ENCODE measurements around the gene PDGFC. TPM values are rescaled to one million over a fixed set of nuclear protein-coding genes. Genes with fewer than 3 reads are reported as not detected.

Gene PDGFC
- total RNA-seq, 1 experiment from 2014 or later = 9.8 TPM

DNA sequence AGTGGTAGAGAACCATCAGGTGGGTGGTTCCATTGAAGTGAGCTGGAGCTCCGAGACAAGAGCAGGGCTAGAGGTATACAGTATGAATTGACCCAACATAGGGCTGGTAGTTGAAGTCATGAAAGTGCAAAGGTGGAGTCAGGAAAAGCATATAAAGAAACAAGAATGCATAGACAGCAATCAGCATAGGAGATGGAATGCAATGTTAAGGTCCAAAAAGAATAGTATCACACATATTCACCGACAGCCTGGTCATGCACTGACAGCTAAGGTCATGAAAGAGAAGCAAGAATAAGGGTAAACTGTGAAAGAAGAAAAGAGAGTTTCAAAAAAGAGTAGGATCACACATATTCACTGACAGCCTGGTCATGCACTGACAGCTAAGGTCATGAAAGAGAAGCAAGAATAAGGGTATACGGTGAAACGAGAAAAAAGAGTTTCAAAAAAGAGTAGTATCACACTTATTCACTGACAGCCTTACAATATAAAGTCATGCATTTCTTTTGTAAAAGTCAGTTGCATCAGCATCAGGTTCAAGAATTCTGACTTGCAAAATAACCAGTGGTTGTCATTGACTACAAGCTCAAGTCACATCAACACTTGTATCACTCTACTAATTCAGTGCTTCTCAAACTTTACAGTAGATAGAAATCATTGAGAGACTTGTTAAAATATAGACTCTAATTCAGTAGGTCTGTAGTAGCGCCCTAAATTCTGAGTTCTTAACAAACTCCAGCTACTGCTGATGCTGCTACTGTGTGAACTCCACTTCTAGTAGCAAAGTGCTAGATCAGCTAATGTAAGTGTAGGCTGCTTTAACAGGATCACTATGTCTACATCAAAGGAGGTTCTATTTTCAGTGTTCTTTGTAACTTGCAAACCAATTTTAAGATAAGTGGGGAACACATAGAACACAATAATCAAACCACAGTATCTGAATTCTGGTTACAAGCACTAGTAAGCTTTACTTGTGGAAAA, 221.9 kb downstream of the PDGFC start (continued):
- TF ChIP-seq YY1 (IDR thresholded peaks at IDR 0.05; ENCODE audit: extremely low read depth, insufficient replicate concordance, low read depth, low read length) (no peak), ZNF274 (IDR thresholded peaks at IDR 0.05; ENCODE audit: low read depth, low read length) (no peak), RAD21 (IDR thresholded peaks at IDR 0.05; ENCODE audit: low read depth) (no peak), SRF (IDR thresholded peaks at IDR 0.05; ENCODE audit: low read depth) (no peak)
- TF ChIP-seq, protein P1, sequence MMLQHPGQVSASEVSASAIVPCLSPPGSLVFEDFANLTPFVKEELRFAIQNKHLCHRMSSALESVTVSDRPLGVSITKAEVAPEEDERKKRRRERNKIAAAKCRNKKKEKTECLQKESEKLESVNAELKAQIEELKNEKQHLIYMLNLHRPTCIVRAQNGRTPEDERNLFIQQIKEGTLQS (IDR thresholded peaks at IDR 0.05) = no peak
- TF ChIP-seq, protein P2, sequence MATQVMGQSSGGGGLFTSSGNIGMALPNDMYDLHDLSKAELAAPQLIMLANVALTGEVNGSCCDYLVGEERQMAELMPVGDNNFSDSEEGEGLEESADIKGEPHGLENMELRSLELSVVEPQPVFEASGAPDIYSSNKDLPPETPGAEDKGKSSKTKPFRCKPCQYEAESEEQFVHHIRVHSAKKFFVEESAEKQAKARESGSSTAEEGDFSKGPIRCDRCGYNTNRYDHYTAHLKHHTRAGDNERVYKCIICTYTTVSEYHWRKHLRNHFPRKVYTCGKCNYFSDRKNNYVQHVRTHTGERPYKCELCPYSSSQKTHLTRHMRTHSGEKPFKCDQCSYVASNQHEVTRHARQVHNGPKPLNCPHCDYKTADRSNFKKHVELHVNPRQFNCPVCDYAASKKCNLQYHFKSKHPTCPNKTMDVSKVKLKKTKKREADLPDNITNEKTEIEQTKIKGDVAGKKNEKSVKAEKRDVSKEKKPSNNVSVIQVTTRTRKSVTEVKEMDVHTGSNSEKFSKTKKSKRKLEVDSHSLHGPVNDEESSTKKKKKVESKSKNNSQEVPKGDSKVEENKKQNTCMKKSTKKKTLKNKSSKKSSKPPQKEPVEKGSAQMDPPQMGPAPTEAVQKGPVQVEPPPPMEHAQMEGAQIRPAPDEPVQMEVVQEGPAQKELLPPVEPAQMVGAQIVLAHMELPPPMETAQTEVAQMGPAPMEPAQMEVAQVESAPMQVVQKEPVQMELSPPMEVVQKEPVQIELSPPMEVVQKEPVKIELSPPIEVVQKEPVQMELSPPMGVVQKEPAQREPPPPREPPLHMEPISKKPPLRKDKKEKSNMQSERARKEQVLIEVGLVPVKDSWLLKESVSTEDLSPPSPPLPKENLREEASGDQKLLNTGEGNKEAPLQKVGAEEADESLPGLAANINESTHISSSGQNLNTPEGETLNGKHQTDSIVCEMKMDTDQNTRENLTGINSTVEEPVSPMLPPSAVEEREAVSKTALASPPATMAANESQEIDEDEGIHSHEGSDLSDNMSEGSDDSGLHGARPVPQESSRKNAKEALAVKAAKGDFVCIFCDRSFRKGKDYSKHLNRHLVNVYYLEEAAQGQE (IDR thresholded peaks at IDR 0.05; ENCODE audit: low read depth) = no peak

DNA sequence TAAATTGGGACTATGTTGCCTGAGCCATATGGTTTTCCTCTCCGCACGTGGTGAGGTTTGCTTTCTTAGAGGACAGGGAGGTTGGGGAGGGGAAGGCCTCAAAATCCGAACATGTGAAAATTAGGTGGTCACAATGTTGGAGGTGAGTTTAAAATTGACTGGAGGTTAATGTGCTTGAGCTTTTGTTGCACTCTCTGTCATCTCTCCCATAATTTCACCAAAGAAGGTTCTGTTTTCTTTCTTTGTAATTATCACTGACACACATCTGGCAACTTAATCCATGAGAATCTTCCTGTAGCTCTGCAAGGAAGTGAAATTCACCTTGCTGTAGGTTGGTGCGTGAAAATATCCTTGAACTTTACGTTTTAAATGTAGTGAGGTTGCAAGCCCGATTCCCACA, 225.5 kb downstream of the PDGFC start:
- Histone ChIP-seq H3K36me3 (ENCODE audit: control insufficient read depth in 1 of 2, insufficient read depth in 2 of 2, low read length in 2 of 2) (no peaks in the 10 kb centered on the region), H3K4me3 (replicated peaks in 1 of 2; ENCODE audit: low read depth in 1 of 2, low read length in 2 of 2) (no peak overlapping the region), H3K4me1 (ENCODE audit: control insufficient read depth in 1 of 2, insufficient read depth in 2 of 2, low read length in 2 of 2) (peaks cover 0 to 1% of the 10 kb centered on the region in 2 experiments; a peak in 1 of 4 replicates), H3K27me3 (ENCODE audit: insufficient read depth, low read length) (no peaks in the 10 kb centered on the region), H3K9me2 (ENCODE audit: insufficient read depth) (no peaks in the 10 kb centered on the region), H3K9ac (ENCODE audit: low read length) (no peak overlapping the region), H3K9me3 (ENCODE audit: control insufficient read depth in 1 of 2, insufficient read depth in 1 of 2, low read depth in 1 of 2, low read length in 2 of 2) (no peaks in the 10 kb centered on the region), H3K4me2 (ENCODE audit: low read length) (no peak overlapping the region), H4K20me1 (ENCODE audit: insufficient read depth) (no peaks in the 10 kb centered on the region), H3K27ac (ENCODE audit: low read depth, low read length) (no peak overlapping the region), H3K79me2 (ENCODE audit: insufficient read depth, low read length) (no peaks in the 10 kb centered on the region), H2AFZ (ENCODE audit: low read depth, low read length, poor library complexity, severe bottlenecking) (no peak overlapping the region)
- BruUV-seq (replicated peaks) = no TSS peak
- DNase-seq (ENCODE audit: low read depth, low spot score) (no peak), ATAC-seq (no peak)
- intact Hi-C loops (cut with micrococcal nuclease) = no loop called here
- ChIA-PET RAD21 (ENCODE audit: low non-redundant PET in 1 of 2, low total read pairs in 2 of 2, uncharacterized antibody in 2 of 2, unreplicated experiment in 2 of 2) (no interaction called here), POLR2A (no interaction called here), CTCF (no interaction called here)
- no peak for TF ChIP-seq SIN3A (IDR thresholded peaks at IDR 0.05; ENCODE audit: low read depth)
- no peak for TF ChIP-seq RAD21 (IDR thresholded peaks at IDR 0.05; ENCODE audit: low read depth)
- TF ChIP-seq EZH2 (IDR thresholded peaks at IDR 0.05) = no peak
- TF ChIP-seq CBX3 (IDR thresholded peaks at IDR 0.05; ENCODE audit: low read depth) = no peak
- TF ChIP-seq, protein P3, sequence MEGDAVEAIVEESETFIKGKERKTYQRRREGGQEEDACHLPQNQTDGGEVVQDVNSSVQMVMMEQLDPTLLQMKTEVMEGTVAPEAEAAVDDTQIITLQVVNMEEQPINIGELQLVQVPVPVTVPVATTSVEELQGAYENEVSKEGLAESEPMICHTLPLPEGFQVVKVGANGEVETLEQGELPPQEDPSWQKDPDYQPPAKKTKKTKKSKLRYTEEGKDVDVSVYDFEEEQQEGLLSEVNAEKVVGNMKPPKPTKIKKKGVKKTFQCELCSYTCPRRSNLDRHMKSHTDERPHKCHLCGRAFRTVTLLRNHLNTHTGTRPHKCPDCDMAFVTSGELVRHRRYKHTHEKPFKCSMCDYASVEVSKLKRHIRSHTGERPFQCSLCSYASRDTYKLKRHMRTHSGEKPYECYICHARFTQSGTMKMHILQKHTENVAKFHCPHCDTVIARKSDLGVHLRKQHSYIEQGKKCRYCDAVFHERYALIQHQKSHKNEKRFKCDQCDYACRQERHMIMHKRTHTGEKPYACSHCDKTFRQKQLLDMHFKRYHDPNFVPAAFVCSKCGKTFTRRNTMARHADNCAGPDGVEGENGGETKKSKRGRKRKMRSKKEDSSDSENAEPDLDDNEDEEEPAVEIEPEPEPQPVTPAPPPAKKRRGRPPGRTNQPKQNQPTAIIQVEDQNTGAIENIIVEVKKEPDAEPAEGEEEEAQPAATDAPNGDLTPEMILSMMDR (IDR thresholded peaks at IDR 0.05 in 2 of 3, conservative IDR thresholded peaks at IDR 0.05 in 1 of 3; ENCODE audit: borderline replicate concordance in 1 of 3, insufficient read depth in 1 of 3, low read depth in 2 of 3, low read length in 2 of 3) = no peak
- no peak for TF ChIP-seq JUND (IDR thresholded peaks at IDR 0.05)
- no peak for TF ChIP-seq POLR2AphosphoS5 (IDR thresholded peaks at IDR 0.05; ENCODE audit: low read depth, low read length)
- TF ChIP-seq YY1 (IDR thresholded peaks at IDR 0.05; ENCODE audit: extremely low read depth, insufficient replicate concordance, low read depth, low read length) = no peak
- TF ChIP-seq EZH2phosphoT487 (IDR thresholded peaks at IDR 0.05; ENCODE audit: borderline replicate concordance) = no peak
- no peak for TF ChIP-seq SRF (IDR thresholded peaks at IDR 0.05; ENCODE audit: low read depth)
- TF ChIP-seq ZNF274 (IDR thresholded peaks at IDR 0.05; ENCODE audit: low read depth, low read length) = no peak
- no peak for TF ChIP-seq EGR1 (IDR thresholded peaks at IDR 0.05; ENCODE audit: low read depth)
- no peak for TF ChIP-seq TCF7L2 (IDR thresholded peaks at IDR 0.05; ENCODE audit: borderline replicate concordance, extremely low read depth, insufficient read depth, insufficient read length)
- no peak for TF ChIP-seq SP1 (IDR thresholded peaks at IDR 0.05; ENCODE audit: low read depth)
